22Rv1 (cell line): ENCODE data around the gene PAQR3.

Experiments used
- H3K27ac ChIP-seq: fragments of 450-650 bp; 2 replicates; pipeline ENCODE4 v1.5.1; 2017
- CTCF ChIP-seq: fragments of 450-650 bp; IDR thresholded peaks from 2 replicates; pipeline ENCODE4 v1.5.1; 2017; ENCODE audit warnings: mild to moderate bottlenecking
- ZFX ChIP-seq: fragments of 450-650 bp; IDR thresholded peaks from 2 replicates; pipeline ENCODE4 v1.6.1; 2017; ENCODE audit warnings: antibody characterized with exemption, borderline replicate concordance

Gene PAQR3

GRCh38 chr4:78904143-78904542 is 35.1 kb downstream of the PAQR3 start:
- H3K27ac ChIP-seq = no peak overlapping the region
- TF ChIP-seq CTCF (no peak), ZFX (no peak)

- no peak overlapping the region for H3K27ac ChIP-seq
- TF ChIP-seq CTCF (no peak), ZFX (no peak)
Measured at GRCh38 chr4:78902298-78902697, 36.9 kb downstream of the PAQR3 start.

DNA sequence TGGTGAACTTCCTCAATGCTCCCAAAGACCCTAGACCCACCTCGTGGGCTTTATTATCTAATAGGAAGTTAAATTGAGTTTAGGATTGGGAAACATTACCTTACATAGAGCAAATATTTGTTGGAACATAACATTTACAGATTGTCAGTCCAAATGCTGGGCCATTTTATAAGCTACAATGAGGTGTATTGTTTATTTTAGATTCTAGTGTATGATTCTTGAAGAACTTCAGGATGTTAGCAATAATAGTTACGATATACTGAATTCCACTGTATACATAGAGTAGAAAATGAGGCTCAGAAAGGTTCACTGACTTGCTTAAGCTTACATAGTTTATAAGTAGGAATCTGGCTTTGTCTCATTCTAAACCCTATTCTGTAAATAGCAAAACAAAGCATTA is 37.4 kb downstream of the PAQR3 start:
- no peak overlapping the region for H3K27ac ChIP-seq
- no peak for TF ChIP-seq ZFX
- TF ChIP-seq CTCF = no peak

- TF ChIP-seq ZFX = no peak
- TF ChIP-seq CTCF = no peak
- H3K27ac ChIP-seq = no peak overlapping the region
Measured at GRCh38 chr4:78899302-78899701, 39.9 kb downstream of the PAQR3 start.

DNA sequence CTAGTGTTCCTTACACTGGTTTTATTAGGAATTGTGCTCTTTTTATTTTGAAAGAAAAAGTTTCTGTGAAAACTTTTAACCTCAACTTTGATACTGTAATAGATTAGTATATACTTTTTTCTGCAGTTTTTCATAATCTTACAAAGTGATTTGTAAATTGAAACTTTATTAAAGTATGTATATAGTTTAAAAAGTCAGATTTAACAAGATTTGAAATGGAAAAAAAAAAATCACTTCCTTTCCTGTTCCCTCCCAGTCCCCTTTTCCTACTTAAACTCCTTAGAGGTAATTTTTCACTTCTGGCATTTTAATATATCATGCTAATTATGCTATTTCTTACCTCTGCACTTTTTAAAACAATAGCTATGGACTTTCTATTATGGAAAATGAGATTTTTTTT is 49.3 kb downstream of the PAQR3 start:
- H3K27ac ChIP-seq = no peak overlapping the region
- TF ChIP-seq ZFX = no peak
- TF ChIP-seq CTCF = no peak

GRCh38 chr4:78885598-78885997 is 53.6 kb downstream of the PAQR3 start:
- H3K27ac ChIP-seq = no peak overlapping the region
- TF ChIP-seq CTCF (no peak), ZFX (no peak)

GRCh38 chr4:78880874-78881492 is 58.3 kb downstream of the PAQR3 start:
- no peak overlapping the region for H3K27ac ChIP-seq
- TF ChIP-seq ZFX = no peak
- TF ChIP-seq CTCF = no peak
